Endothelial cell (in vitro differentiated cells): ENCODE measurements around the gene CALHM6. TPM values are rescaled to one million over a fixed set of nuclear protein-coding genes. Genes with fewer than 3 reads are reported as not detected.

ENCODE experiments used
- DNase-seq: peaks from one replicate; pipeline ENCODE4 v3.0.0; 2021; ENCODE audit warnings: low spot score
- H3K27ac Mint-ChIP-seq: one replicate; pipeline ENCODE4 v1.8.0; 2021; ENCODE audit warnings: mixed read lengths, inconsistent platforms; ENCODE audit not compliant: unreplicated experiment
- H3K27me3 Mint-ChIP-seq: one replicate; pipeline ENCODE4 v1.8.0; 2021; ENCODE audit warnings: mild to moderate bottlenecking, moderate library complexity, mixed read lengths, inconsistent platforms; ENCODE audit not compliant: unreplicated experiment
- H3K36me3 Mint-ChIP-seq: one replicate; pipeline ENCODE4 v1.8.0; 2021; ENCODE audit warnings: mild to moderate bottlenecking, low read depth, mixed read lengths, inconsistent platforms; ENCODE audit not compliant: unreplicated experiment
- H3K4me1 Mint-ChIP-seq: one replicate; pipeline ENCODE4 v1.8.0; 2021; ENCODE audit warnings: mild to moderate bottlenecking, mixed read lengths, inconsistent platforms; ENCODE audit not compliant: unreplicated experiment
- H3K4me3 Mint-ChIP-seq: one replicate; pipeline ENCODE4 v1.8.0; 2021; ENCODE audit warnings: mild to moderate bottlenecking, mixed read lengths, inconsistent platforms; ENCODE audit not compliant: unreplicated experiment
- H3K9me3 Mint-ChIP-seq: one replicate; pipeline ENCODE4 v1.8.0; 2021; ENCODE audit warnings: mixed read lengths, inconsistent platforms; ENCODE audit not compliant: unreplicated experiment
- CTCF ChIP-seq: fragments of 200-600 bp; sonication (generic); IDR thresholded peaks from one replicate; pipeline ENCODE4 v1.5.0; 2021; ENCODE audit warnings: antibody characterized with exemption; ENCODE audit not compliant: unreplicated experiment
- total RNA-seq: library from RNA; stranded (reverse); fragmentation: NEBNext Ultra II Directional; extraction: Animal tissue kit (Norgen Biotek cat#: 25700); gene quantifications from one replicate; pipeline ENCODE4 v1.2.1, GENCODE V29; 2021; ENCODE audit not compliant: unreplicated experiment

The CALHM6 gene
- total RNA-seq, 1 donor from 2014 or later: 1.3 TPM

DNA sequence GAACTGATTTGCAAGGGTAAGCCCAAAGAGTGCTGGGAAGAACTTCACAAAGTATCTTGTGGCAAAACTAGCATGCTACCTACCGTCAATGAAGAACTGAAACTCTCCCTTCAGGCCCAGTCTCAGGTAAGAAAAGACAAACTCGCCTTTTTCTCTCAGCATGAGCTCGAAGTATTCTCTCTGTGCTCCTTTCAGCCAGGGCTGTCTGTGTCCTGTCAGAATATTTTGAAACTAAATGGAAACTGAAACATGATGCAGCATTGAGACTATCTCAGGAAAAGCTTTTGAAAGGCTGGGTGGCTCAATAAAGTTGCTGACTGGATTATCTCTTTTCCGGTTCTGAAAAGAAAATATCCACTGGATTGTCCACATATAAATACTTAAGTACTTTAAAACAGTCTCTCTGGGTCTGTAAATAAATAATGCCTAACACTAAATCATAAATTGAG lies 51.0 kb downstream of the CALHM6 start:
- Mint-ChIP-seq H3K27me3 (no peaks in the 10 kb centered on the region), H3K27ac (peak overlapping the region; percentile 96), H3K36me3 (peaks cover 4% of the 10 kb centered on the region), H3K4me1 (peaks cover 25% of the 10 kb centered on the region), H3K9me3 (no peaks in the 10 kb centered on the region), H3K4me3 (peak overlapping the region; percentile 84)
- TF ChIP-seq CTCF: no peak
- DNase-seq: no peak

- Mint-ChIP-seq H3K27me3 (peaks cover 2% of the 10 kb centered on the region), H3K4me1 (peaks cover 25% of the 10 kb centered on the region), H3K27ac (peak overlapping the region; percentile 41), H3K4me3 (peak overlapping the region; percentile 84), H3K36me3 (peaks cover 4% of the 10 kb centered on the region), H3K9me3 (no peaks in the 10 kb centered on the region)
- no peak for TF ChIP-seq CTCF
- no peak for DNase-seq
Observed at GRCh38 chr6:116512734-116513133, 51.6 kb downstream of the CALHM6 start.

Other genes starting within 250 kb of the CALHM6 start
- gene TSPYL4, start 207.3 kb upstream of the CALHM6 start, total RNA-seq: 21.1 TPM
- gene TSPYL1, start 181.4 kb upstream of the CALHM6 start, total RNA-seq: 76.4 TPM
- gene DSE, start 90.4 kb upstream of the CALHM6 start, total RNA-seq: 26.5 TPM
- 7.2 TPM for gene CALHM5, start 50.3 kb downstream of the CALHM6 start, total RNA-seq
- gene TRAPPC3L, start 84.3 kb downstream of the CALHM6 start, total RNA-seq: not detected
- not detected for gene CALHM4, start 92.4 kb downstream of the CALHM6 start, total RNA-seq
- gene RWDD1, start 110.1 kb downstream of the CALHM6 start, total RNA-seq: 38.0 TPM
- 1.3 TPM for gene RSPH4A, start 155.1 kb downstream of the CALHM6 start, total RNA-seq
- gene ZUP1, start 207.4 kb downstream of the CALHM6 start, total RNA-seq: 21.2 TPM
- 11.4 TPM for gene KPNA5, start 219.8 kb downstream of the CALHM6 start, total RNA-seq